WI38 (cell line): ENCODE results near the gene STARD13.

Source experiments
- H3K4me3 ChIP-seq: 2 replicates; pipeline ENCODE4 v1.5.1; 2011; ENCODE audit warnings: low read depth, mild to moderate bottlenecking, control low read depth, low read length
- CTCF ChIP-seq: IDR thresholded peaks from 2 replicates; pipeline ENCODE4 v1.5.1; 2012; ENCODE audit warnings: low read depth, mild to moderate bottlenecking, control low read depth, low read length

Gene STARD13

GRCh38 chr13:33188093-33188882, 97.3 kb downstream of the STARD13 start:
- no peak overlapping the region for H3K4me3 ChIP-seq

DNA sequence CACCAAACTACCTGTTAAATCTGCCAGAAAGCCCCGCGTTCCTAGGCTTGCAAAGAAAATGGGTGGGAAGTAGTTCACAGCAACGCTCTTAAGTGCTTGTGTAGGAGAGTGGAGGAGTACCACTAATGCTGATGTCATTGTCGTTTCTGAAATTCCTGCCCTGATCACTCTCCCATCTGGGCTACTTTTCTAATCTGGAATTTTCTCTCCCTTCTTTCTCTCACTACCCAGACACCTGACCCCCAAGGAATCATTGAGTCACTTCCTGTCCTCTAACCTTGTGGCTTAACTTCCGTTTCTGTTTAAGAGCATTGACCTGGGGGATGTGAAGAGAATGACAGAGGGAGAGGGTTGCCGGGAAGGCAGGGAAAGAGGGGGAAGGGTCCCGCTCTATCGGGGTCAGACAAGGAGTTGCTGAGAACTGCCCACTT, 98.7 kb downstream of the STARD13 start:
- no peak for TF ChIP-seq CTCF
- no peak overlapping the region for H3K4me3 ChIP-seq

More at GRCh38 chr13:33188093-33188882, 97.3 kb downstream of the STARD13 start:
- TF ChIP-seq CTCF: no peak

DNA sequence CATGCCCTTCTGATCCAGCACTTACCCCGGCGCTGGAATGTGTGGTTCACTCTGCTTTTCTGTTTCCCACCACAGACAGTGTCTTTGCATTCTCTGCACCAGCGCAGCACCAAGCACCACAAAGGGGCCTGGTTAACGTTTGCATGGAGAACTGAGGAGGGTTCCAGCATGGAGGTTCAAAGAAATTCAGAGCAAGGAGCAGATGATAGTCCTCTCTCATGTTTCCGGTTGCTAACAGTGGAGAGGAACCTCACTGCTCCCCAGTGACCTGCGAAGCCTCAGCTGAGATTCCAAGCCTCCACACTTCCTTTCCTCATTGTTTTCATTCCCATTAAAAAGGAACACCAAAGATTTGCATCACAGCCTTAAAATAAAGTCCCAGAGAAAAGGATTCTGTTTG, 99.7 kb downstream of the STARD13 start:
- H3K4me3 ChIP-seq: no peak overlapping the region
- TF ChIP-seq CTCF: no peak

DNA sequence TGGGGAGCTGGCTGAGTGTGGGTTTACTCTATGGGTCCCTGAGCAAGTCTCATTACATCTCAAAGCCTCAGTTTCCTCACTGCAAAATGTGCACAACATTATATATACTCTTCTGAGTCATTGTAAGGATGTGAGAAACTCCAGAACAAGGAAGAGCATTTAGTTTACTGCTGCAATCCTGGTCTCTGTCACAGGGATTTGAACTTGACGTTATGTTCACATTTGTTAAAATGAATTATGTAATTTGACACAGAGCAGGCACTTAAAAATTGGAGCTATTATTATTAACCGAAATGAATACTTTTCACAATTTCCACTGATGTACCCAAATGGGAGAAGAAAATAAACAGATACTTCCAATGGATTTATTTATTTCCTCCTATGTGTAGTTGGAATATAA, 101.0 kb downstream of the STARD13 start:
- no peak for TF ChIP-seq CTCF
- no peak overlapping the region for H3K4me3 ChIP-seq

- TF ChIP-seq CTCF: no peak
- no peak overlapping the region for H3K4me3 ChIP-seq
Measured at GRCh38 chr13:33184112-33184490, 101.5 kb downstream of the STARD13 start.

DNA sequence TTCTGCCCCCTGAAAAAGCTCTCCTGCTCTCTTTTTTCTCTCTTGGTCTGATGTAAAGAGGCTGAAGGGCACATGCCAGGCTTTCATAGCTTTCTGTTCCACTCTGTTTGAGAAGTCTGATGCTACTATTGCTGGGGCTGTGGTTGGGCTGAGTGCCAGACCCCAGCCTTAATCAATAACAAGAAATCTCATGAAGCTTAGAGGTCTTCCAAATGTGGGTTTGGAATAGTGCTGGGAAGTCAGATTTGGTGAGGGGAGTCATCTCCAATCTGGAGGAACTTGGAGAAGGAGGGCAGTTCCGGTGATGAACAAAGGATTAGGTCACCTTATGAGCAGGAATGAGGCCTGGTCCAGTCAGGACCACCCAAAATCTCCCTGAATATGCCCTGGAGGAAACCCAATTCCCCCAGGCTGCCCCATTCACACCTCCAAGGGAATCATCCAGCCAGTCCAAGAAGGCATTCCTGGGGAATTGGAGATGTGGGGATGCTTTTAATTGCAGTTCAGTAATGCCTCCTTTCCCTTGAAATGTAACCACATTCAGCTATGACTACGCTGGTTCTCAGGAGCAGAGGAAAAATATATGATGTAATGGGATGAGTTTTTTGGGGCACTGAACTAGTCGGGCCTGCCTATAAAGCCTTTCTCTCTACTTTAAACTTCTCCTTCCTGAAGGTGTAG, 102.0 kb downstream of the STARD13 start:
- TF ChIP-seq CTCF: no peak
- H3K4me3 ChIP-seq: no peak overlapping the region

GRCh38 chr13:33182729-33183128, 102.8 kb downstream of the STARD13 start:
- TF ChIP-seq CTCF: no peak
- H3K4me3 ChIP-seq: no peak overlapping the region
